Vagina (tissue), 2 donors: Measurements from ENCODE around the gene ARHGAP33. TPM values are rescaled to one million over a fixed set of nuclear protein-coding genes. Genes with fewer than 3 reads are reported as not detected.
A peak's percentile ranks its signal among the peaks of the same experiment; 100 is the strongest.

Source experiments
- DNase-seq, 2 donors: peaks; one replicate each; pipeline ENCODE4 v3.0.0-alpha.2; 2017; ENCODE audit errors: extremely low spot score in 2 of 2
- H3K27ac ChIP-seq: fragments of 200-600 bp; sonication (generic); one replicate; pipeline ENCODE4 v1.5.1; 2019
- H3K27me3 ChIP-seq: fragments of 200-600 bp; sonication (generic); one replicate; pipeline ENCODE4 v1.5.1; 2019
- H3K36me3 ChIP-seq, 2 donors: fragments of 200-600 bp; sonication (generic); one replicate each; pipeline ENCODE4 v1.5.1; 2017 to 2019
- H3K4me1 ChIP-seq: fragments of 200-600 bp; sonication (generic); one replicate; pipeline ENCODE4 v1.5.1; 2019
- H3K4me3 ChIP-seq, 2 donors: fragments of 200-600 bp; sonication (generic); 1 replicate in 1 of 2; 2 replicates in 1 of 2; pipeline ENCODE4 v1.5.1; 2016 to 2019
- H3K9me3 ChIP-seq: fragments of 200-600 bp; sonication (generic); one replicate; pipeline ENCODE4 v1.5.1; 2019
- POLR2A ChIP-seq, 2 donors: fragments of 450-650 bp; IDR thresholded peaks; one replicate each; pipeline ENCODE4 v1.6.1; 2017; ENCODE audit warnings: antibody characterized with exemption in 2 of 2, mild to moderate bottlenecking in 2 of 2, moderate library complexity in 2 of 2
- POLR2AphosphoS5 ChIP-seq, 2 donors: sonication (generic); formaldehyde crosslinking; IDR thresholded peaks; one replicate each; pipeline ENCODE4 v1.9.0; 2017; ENCODE audit warnings: antibody characterized with exemption in 2 of 2, mild to moderate bottlenecking in 2 of 2, low read depth in 1 of 2; ENCODE audit not compliant: insufficient read depth in 1 of 2
- intact Hi-C: fragments of 100-400 bp; cut with DNase I; formaldehyde crosslinking; loops from one replicate; pipeline ENCODE4 v1.15.1; 2023
- total RNA-seq: library from RNA; depleted of rRNA; stranded (reverse); fragments of >200 nt; gene quantifications from one replicate; pipeline ENCODE4 v1.2.3, GENCODE V29; 2016
- TF ChIP-seq, protein P1 (sequence below), 3 experiments: fragments of 450-650 bp in 2 of 3; fragments of 200-600 bp in 1 of 3; sonication (generic) in 1 of 3; IDR thresholded peaks; one replicate each; pipeline ENCODE4 v1.5.1; 2017 to 2019; ENCODE audit warnings: antibody characterized with exemption in 3 of 3, mild to moderate bottlenecking in 2 of 3, moderate library complexity in 2 of 3

Gene ARHGAP33
- total RNA-seq, 1 donor from 2014 or later: 35.4 TPM

GRCh38 chr19:35797663-35798062, 22.3 kb downstream of the ARHGAP33 start:
- DNase-seq: no peak
- Histone ChIP-seq H3K4me1 (peaks cover 8% of the 10 kb centered on the region), H3K36me3 (no peaks in the 10 kb centered on the region), H3K27me3 (no peaks in the 10 kb centered on the region), H3K27ac (no peak overlapping the region), H3K4me3 (peak overlapping the region in 1 of 2 donors; percentile 18), H3K9me3 (no peaks in the 10 kb centered on the region)
- TF ChIP-seq POLR2A (IDR thresholded peaks at IDR 0.05): no peak
- TF ChIP-seq, protein P1, sequence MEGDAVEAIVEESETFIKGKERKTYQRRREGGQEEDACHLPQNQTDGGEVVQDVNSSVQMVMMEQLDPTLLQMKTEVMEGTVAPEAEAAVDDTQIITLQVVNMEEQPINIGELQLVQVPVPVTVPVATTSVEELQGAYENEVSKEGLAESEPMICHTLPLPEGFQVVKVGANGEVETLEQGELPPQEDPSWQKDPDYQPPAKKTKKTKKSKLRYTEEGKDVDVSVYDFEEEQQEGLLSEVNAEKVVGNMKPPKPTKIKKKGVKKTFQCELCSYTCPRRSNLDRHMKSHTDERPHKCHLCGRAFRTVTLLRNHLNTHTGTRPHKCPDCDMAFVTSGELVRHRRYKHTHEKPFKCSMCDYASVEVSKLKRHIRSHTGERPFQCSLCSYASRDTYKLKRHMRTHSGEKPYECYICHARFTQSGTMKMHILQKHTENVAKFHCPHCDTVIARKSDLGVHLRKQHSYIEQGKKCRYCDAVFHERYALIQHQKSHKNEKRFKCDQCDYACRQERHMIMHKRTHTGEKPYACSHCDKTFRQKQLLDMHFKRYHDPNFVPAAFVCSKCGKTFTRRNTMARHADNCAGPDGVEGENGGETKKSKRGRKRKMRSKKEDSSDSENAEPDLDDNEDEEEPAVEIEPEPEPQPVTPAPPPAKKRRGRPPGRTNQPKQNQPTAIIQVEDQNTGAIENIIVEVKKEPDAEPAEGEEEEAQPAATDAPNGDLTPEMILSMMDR (IDR thresholded peaks at IDR 0.05): no peak
- TF ChIP-seq POLR2AphosphoS5 (IDR thresholded peaks at IDR 0.05; ENCODE audit: insufficient read depth in 1 of 2, low read depth in 1 of 2): no peak
- intact Hi-C loops: no loop called here

DNA sequence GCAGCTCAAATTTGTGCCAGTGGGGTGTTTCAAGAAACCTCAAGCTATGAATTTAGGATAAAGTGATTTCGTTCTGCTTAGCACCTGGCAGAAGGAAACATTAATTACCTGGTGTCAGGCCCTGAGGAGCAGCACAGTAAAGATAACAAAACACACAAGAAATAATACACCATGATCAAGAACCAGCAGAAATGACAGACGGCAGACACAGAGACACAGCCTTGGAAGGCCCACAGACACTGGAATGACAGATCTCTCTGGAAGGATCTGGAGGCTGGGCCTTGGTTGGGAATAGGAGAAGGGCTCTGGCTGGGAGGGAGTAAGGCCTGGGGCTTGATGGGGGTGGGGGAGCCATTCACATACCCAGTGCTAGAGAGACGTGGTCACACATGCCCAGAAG, 26.5 kb downstream of the ARHGAP33 start:
- DNase-seq: no peak
- TF ChIP-seq POLR2AphosphoS5 (IDR thresholded peaks at IDR 0.05; ENCODE audit: insufficient read depth in 1 of 2, low read depth in 1 of 2): no peak
- TF ChIP-seq POLR2A (IDR thresholded peaks at IDR 0.05): no peak
- TF ChIP-seq, protein P1 (IDR thresholded peaks at IDR 0.05): no peak
- Histone ChIP-seq H3K4me3 (no peak overlapping the region), H3K27me3 (no peaks in the 10 kb centered on the region), H3K36me3 (no peaks in the 10 kb centered on the region), H3K4me1 (peaks cover 8% of the 10 kb centered on the region), H3K27ac (no peak overlapping the region), H3K9me3 (no peaks in the 10 kb centered on the region)
- intact Hi-C loops: no loop called here

GRCh38 chr19:35805526-35806102, 30.2 kb downstream of the ARHGAP33 start:
- intact Hi-C loops: no loop called here
- no peaks in the 10 kb centered on the region for H3K27me3 ChIP-seq
- H3K4me3 ChIP-seq: no peak overlapping the region
- H3K27ac ChIP-seq: no peak overlapping the region
- no peak for DNase-seq
- H3K4me1 ChIP-seq: no peaks in the 10 kb centered on the region
- no peaks in the 10 kb centered on the region for H3K36me3 ChIP-seq
- no peaks in the 10 kb centered on the region for H3K9me3 ChIP-seq
- no peak for TF ChIP-seq POLR2A (IDR thresholded peaks at IDR 0.05)

- Histone ChIP-seq H3K27me3 (no peaks in the 10 kb centered on the region), H3K4me1 (no peaks in the 10 kb centered on the region), H3K4me3 (no peak overlapping the region), H3K36me3 (no peaks in the 10 kb centered on the region), H3K9me3 (no peaks in the 10 kb centered on the region), H3K27ac (no peak overlapping the region)
- TF ChIP-seq, protein P1 (IDR thresholded peaks at IDR 0.05): no peak
- DNase-seq: no peak
- intact Hi-C loops: no loop called here
Observed at GRCh38 chr19:35806597-35806996, 31.2 kb downstream of the ARHGAP33 start.

GRCh38 chr19:35807633-35808032, 32.3 kb downstream of the ARHGAP33 start:
- no peak overlapping the region for H3K27ac ChIP-seq
- no peak for DNase-seq
- TF ChIP-seq POLR2A (IDR thresholded peaks at IDR 0.05) (no peak), POLR2AphosphoS5 (IDR thresholded peaks at IDR 0.05; ENCODE audit: insufficient read depth in 1 of 2, low read depth in 1 of 2) (no peak)
- TF ChIP-seq, protein P1 (IDR thresholded peaks at IDR 0.05): no peak
- H3K9me3 ChIP-seq: no peaks in the 10 kb centered on the region
- no peak overlapping the region for H3K4me3 ChIP-seq
- no peaks in the 10 kb centered on the region for H3K27me3 ChIP-seq
- no peaks in the 10 kb centered on the region for H3K36me3 ChIP-seq
- intact Hi-C loops: no loop called here
- H3K4me1 ChIP-seq: no peaks in the 10 kb centered on the region
